ENCODE data around the gene TRPM3.

DNA sequence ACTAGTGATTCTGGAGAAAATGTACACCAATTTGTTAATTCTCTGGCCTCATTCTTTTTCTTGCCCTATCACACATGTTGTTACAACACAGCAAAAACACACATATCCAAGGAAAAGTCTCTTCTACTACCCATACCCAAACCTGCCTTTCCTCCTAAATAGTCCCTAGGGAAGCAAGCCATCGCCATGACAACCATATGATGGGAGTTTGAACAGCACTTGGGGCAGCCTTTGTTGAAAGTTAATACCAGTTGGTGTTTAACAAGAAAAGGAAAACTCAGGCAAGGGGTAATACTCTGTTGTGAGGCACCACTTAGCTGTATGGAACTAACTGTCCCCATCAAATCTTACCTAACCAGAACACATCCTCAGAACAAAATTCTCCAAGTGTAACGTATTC lies 1.7 kb downstream of the TRPM3 start:
- TF ChIP-seq CTCF (IDR thresholded peaks at IDR 0.05) (no peak), POLR2A (IDR thresholded peaks at IDR 0.05) (no peak)

Measured in adrenal gland (tissue), 5 donors.